ENCODE data around the gene SLC25A34.
A peak's percentile ranks its signal among the peaks of the same experiment; 100 is the strongest.

The SLC25A34 gene

GRCh38 chr1:15733726-15734226, 2.3 kb upstream of the SLC25A34 start:
- no peak for DNase-seq

- no peak for DNase-seq
Observed at GRCh38 chr1:15734296-15734695, 1.8 kb upstream of the SLC25A34 start.

GRCh38 chr1:15734901-15735300, 1.2 kb upstream of the SLC25A34 start:
- no peak for DNase-seq

- no peak for DNase-seq
Observed at GRCh38 chr1:15735304-15736037, 587 bp upstream of the SLC25A34 start.

- no peak for DNase-seq
Observed at GRCh38 chr1:15736892-15737261, 819 bp downstream of the SLC25A34 start.

GRCh38 chr1:15737324-15738319, 1.6 kb downstream of the SLC25A34 start:
- DNase-seq = no peak

GRCh38 chr1:15738416-15739113, 2.5 kb downstream of the SLC25A34 start:
- DNase-seq = no peak

GRCh38 chr1:15739259-15739658, 3.2 kb downstream of the SLC25A34 start:
- no peak for DNase-seq

GRCh38 chr1:15739745-15740144, 3.7 kb downstream of the SLC25A34 start:
- DNase-seq = no peak

GRCh38 chr1:15740924-15741850, 5.1 kb downstream of the SLC25A34 start:
- DNase-seq = peak; percentile 43

- DNase-seq = no peak
Observed at GRCh38 chr1:15742339-15742801, 6.3 kb downstream of the SLC25A34 start, which contains the start of gene TMEM82. TSS of gene TMEM82 (plus strand) at chr1:15742499. CDS start at chr1:15742560, 61 bp downstream.

GRCh38 chr1:15744122-15744679, 8.1 kb downstream of the SLC25A34 start:
- no peak for DNase-seq

GRCh38 chr1:15747378-15747777, 11.3 kb downstream of the SLC25A34 start:
- DNase-seq = no peak

- no peak for DNase-seq
Observed at GRCh38 chr1:15748264-15748663, 12.2 kb downstream of the SLC25A34 start.

- no peak for DNase-seq
Observed at GRCh38 chr1:15748690-15749398, 12.8 kb downstream of the SLC25A34 start.

GRCh38 chr1:15749399-15750291, 13.6 kb downstream of the SLC25A34 start:
- no peak for DNase-seq

GRCh38 chr1:15750924-15751323, 14.9 kb downstream of the SLC25A34 start:
- no peak for DNase-seq

GRCh38 chr1:15751717-15752116, 15.7 kb downstream of the SLC25A34 start:
- no peak for DNase-seq

GRCh38 chr1:15753776-15754175, 17.7 kb downstream of the SLC25A34 start:
- no peak for DNase-seq
